HT1080 (cell line): ENCODE measurements around the gene ZDHHC13. TPM values are rescaled to one million over a fixed set of nuclear protein-coding genes. Genes with fewer than 3 reads are reported as not detected.
"Not testable (repeated sequence)": the region's sequence is repeated elsewhere in the genome, so short reads cannot be mapped to it uniquely, and the experiment has no call there.

ENCODE experiments used
- DNase-seq: peaks from one replicate; pipeline ENCODE4 v3.0.0-alpha.2; 2015; ENCODE audit warnings: low read depth
- total RNA-seq: library from RNA; depleted of rRNA; stranded (reverse); fragments of >200 nt; shearing (Covaris generic); gene quantifications from 2 replicates; pipeline ENCODE4 v1.2.3, GENCODE V29; 2014

ZDHHC13 gene
- total RNA-seq, 1 experiment from 2014 or later: 18.9 TPM

GRCh38 chr11:19094859-19095258 lies 22.1 kb upstream of the ZDHHC13 start:
- no peak for DNase-seq

- no peak for DNase-seq
Measured at GRCh38 chr11:19099093-19099492, 17.9 kb upstream of the ZDHHC13 start.

- DNase-seq: no peak
Measured at GRCh38 chr11:19100885-19101284, 16.1 kb upstream of the ZDHHC13 start.

GRCh38 chr11:19101796-19102520 lies 15.0 kb upstream of the ZDHHC13 start:
- peak; percentile 57 for DNase-seq

GRCh38 chr11:19102521-19102900 lies 14.5 kb upstream of the ZDHHC13 start:
- no peak for DNase-seq

- no peak for DNase-seq
Measured at GRCh38 chr11:19105011-19105410, 12.0 kb upstream of the ZDHHC13 start.

- DNase-seq: no peak
Measured at GRCh38 chr11:19107125-19107524, 9.8 kb upstream of the ZDHHC13 start.

GRCh38 chr11:19110295-19110694 lies 6.7 kb upstream of the ZDHHC13 start:
- no peak for DNase-seq

GRCh38 chr11:19111809-19112208 lies 5.2 kb upstream of the ZDHHC13 start:
- no peak for DNase-seq

GRCh38 chr11:19116276-19116970 lies 545 bp upstream of the ZDHHC13 start:
- DNase-seq: no peak

- no peak for DNase-seq
Measured at GRCh38 chr11:19117760-19118097, 761 bp downstream of the ZDHHC13 start.

- DNase-seq: peak; percentile 22
Measured at GRCh38 chr11:19121646-19122045, 4.7 kb downstream of the ZDHHC13 start.

GRCh38 chr11:19122960-19123615 lies 6.1 kb downstream of the ZDHHC13 start:
- no peak for DNase-seq

- DNase-seq: not testable (repeated sequence)
Measured at GRCh38 chr11:19126562-19127325, 9.8 kb downstream of the ZDHHC13 start.

GRCh38 chr11:19134004-19134403 lies 17.0 kb downstream of the ZDHHC13 start:
- DNase-seq: no peak

GRCh38 chr11:19136884-19137283 lies 19.9 kb downstream of the ZDHHC13 start:
- DNase-seq: not testable (repeated sequence)

- DNase-seq: no peak
Measured at GRCh38 chr11:19145319-19145718, 28.4 kb downstream of the ZDHHC13 start.

GRCh38 chr11:19156892-19157291 lies 39.9 kb downstream of the ZDHHC13 start:
- DNase-seq: no peak

- DNase-seq: peak; percentile 8
Measured at GRCh38 chr11:19160847-19161246, 43.9 kb downstream of the ZDHHC13 start.

GRCh38 chr11:19161651-19162050 lies 44.7 kb downstream of the ZDHHC13 start:
- no peak for DNase-seq

GRCh38 chr11:19162951-19163505 lies 46.1 kb downstream of the ZDHHC13 start:
- DNase-seq: no peak
